ENCODE measurements around the gene TRIM49D2. TPM values are rescaled to one million over a fixed set of nuclear protein-coding genes. Genes with fewer than 3 reads are reported as not detected.
"Not testable (repeated sequence)": the region's sequence is repeated elsewhere in the genome, so short reads cannot be mapped to it uniquely, and the experiment has no call there.

Gene TRIM49D2, protein sequence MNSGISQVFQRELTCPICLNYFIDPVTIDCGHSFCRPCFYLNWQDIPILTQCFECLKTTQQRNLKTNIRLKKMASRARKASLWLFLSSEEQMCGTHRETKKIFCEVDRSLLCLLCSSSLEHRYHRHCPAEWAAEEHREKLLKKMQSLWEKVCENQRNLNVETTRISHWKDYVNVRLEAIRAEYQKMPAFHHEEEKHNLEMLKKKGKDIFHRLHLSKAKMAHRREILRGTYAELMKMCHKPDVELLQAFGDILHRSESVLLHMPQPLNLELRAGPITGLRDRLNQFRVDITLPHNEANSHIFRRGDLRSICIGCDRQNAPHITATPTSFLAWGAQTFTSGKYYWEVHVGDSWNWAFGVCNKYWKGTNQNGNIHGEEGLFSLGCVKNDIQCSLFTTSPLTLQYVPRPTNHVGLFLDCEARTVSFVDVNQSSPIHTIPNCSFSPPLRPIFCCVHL
- not detected for total RNA-seq (2021; ENCODE audit: unreplicated experiment)
- polyA plus RNA-seq (2012; ENCODE audit: insufficient read length) = not detected
- Bru-seq, nascent RNA = not detected
- BruChase-seq, experiment 1, labeled RNA remaining after a 2-hour chase = not detected
- not detected for BruChase-seq, experiment 2, labeled RNA remaining after a 6-hour chase
- long read RNA-seq = 0 reads

DNA sequence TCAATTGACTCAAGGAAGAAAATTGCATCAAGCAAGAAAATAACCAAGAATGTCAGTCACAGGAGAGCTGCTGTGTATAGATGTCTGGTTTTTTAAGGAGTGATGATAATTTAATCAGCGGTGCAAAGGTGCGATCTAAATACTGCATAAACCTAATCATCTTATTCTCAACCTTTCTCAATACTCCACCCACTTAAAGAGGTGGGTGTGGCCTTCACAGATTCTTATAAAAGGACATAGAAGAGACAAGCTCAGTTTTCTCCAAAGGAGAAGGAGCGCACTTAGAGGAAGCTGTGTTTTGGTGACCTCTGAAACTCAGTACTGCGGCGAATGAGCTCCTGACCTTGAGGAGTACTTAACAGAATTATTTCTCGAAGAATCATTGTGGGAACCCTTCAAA lies at the start of gene TRIM49D2:
Gene TRIM49D2 (plus strand): TSS at position 301 of the 400 bp plus-strand sequence. CDS start 2,698 bp downstream, outside the sequence.
- H3K27me3 ChIP-seq (ENCODE audit: control insufficient read depth, insufficient read depth, low read length); H3K36me3 ChIP-seq (ENCODE audit: control insufficient read depth, insufficient read depth, low read length); H3K9me3 ChIP-seq (ENCODE audit: control insufficient read depth, insufficient read depth, low read depth, low read length); DNase-seq (ENCODE audit: low read depth, low spot score); H3K4me3 ChIP-seq (ENCODE audit: low read depth in 2 of 2, low read length in 2 of 2); POLR2A ChIA-PET; BruUV-seq (replicated peaks); in situ Hi-C loops (cut with HindIII; ENCODE audit: low pct_unique_long_range_greater_than_20kb, low sequenced_read_pairs); ATAC-seq; H3K4me1 ChIP-seq (ENCODE audit: control insufficient read depth, insufficient read depth, low read length); intact Hi-C loops (cut with micrococcal nuclease; ENCODE audit: unreplicated experiment); CTCF ChIA-PET; H3K27ac ChIP-seq (ENCODE audit: low read length): not testable (repeated sequence)

DNA sequence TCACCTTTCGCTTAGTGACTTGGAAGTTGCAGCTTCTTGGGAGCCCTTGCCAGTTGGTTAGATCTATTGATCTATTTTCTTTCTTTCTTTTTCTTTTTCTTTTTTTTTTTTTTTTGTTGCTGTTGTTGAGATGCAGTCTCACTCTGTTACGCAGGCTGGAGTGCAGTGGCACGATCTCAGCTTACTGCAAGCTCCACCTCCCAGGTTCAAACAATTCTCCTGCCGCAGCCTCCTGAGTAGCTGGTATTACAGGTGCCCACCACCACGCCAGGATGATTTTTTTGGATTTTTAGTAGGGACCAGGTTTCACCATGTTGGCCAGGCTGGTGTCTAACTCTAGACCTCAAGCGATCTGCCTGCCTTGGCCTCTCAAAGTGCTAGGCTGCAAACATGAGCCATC lies 46.4 kb upstream of the TRIM49D2 start:
- BruUV-seq (replicated peaks); intact Hi-C loops (cut with micrococcal nuclease; ENCODE audit: unreplicated experiment); H3K4me1 ChIP-seq (ENCODE audit: control insufficient read depth, insufficient read depth, low read length); H3K36me3 ChIP-seq (ENCODE audit: control insufficient read depth, insufficient read depth, low read length); in situ Hi-C loops (cut with HindIII; ENCODE audit: low pct_unique_long_range_greater_than_20kb, low sequenced_read_pairs); H3K4me3 ChIP-seq (ENCODE audit: low read depth in 2 of 2, low read length in 2 of 2); POLR2A ChIA-PET; DNase-seq (ENCODE audit: low read depth, low spot score); H3K27ac ChIP-seq (ENCODE audit: low read length); CTCF ChIA-PET; H3K27me3 ChIP-seq (ENCODE audit: control insufficient read depth, insufficient read depth, low read length); H3K9me3 ChIP-seq (ENCODE audit: control insufficient read depth, insufficient read depth, low read depth, low read length); ATAC-seq: not testable (repeated sequence)

DNA sequence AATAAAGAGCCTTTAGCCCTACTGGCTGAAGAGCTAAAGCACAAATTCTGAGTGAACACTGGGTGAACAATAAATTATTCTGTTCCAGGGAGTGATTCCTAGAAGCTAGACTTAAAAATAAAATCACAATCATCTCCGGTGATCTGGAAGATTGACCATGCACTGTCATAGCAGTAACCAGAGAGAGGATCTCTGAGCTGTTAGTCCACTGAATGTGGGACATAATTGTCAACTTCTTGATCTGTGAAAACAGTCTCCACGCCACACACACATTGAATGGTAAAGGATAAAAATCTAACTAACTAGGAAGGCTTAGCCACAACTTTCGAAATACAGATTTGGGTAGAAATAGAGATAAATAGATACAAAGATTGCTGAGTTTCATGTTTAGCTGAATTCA lies 30.6 kb upstream of the TRIM49D2 start:
- BruUV-seq (replicated peaks); DNase-seq (ENCODE audit: low read depth, low spot score); POLR2A ChIA-PET; ATAC-seq; H3K4me3 ChIP-seq (ENCODE audit: low read depth in 2 of 2, low read length in 2 of 2); H3K27ac ChIP-seq (ENCODE audit: low read length); H3K9me3 ChIP-seq (ENCODE audit: control insufficient read depth, insufficient read depth, low read depth, low read length); CTCF ChIA-PET; H3K27me3 ChIP-seq (ENCODE audit: control insufficient read depth, insufficient read depth, low read length); H3K36me3 ChIP-seq (ENCODE audit: control insufficient read depth, insufficient read depth, low read length); in situ Hi-C loops (cut with HindIII; ENCODE audit: low pct_unique_long_range_greater_than_20kb, low sequenced_read_pairs); intact Hi-C loops (cut with micrococcal nuclease; ENCODE audit: unreplicated experiment); H3K4me1 ChIP-seq (ENCODE audit: control insufficient read depth, insufficient read depth, low read length): not testable (repeated sequence)

DNA sequence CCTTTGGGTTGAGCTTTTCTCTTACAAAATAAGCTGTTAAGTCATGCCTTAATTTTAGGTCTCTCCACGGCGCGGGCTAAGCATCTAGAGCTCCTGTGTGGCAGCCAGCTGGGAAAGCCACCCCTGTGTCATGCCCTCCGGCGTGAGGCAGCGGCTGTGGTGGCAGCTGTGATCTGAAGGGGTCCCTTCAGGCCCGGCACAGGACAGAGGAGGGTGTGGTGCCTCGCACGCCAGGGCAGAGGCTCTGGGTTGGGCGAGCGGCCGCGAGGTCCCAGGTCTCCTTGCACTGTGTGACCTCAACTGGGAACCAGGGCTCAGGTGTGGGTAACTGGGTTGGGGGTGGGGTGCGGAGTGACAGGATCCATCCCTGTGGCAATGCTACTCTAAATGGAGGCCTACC lies 23.1 kb upstream of the TRIM49D2 start:
- DNase-seq (ENCODE audit: low read depth, low spot score); BruUV-seq (replicated peaks); H3K9me3 ChIP-seq (ENCODE audit: control insufficient read depth, insufficient read depth, low read depth, low read length); CTCF ChIA-PET; intact Hi-C loops (cut with micrococcal nuclease; ENCODE audit: unreplicated experiment); H3K4me1 ChIP-seq (ENCODE audit: control insufficient read depth, insufficient read depth, low read length); H3K4me3 ChIP-seq (ENCODE audit: low read depth in 2 of 2, low read length in 2 of 2); POLR2A ChIA-PET; ATAC-seq; H3K36me3 ChIP-seq (ENCODE audit: control insufficient read depth, insufficient read depth, low read length); H3K27me3 ChIP-seq (ENCODE audit: control insufficient read depth, insufficient read depth, low read length); H3K27ac ChIP-seq (ENCODE audit: low read length); in situ Hi-C loops (cut with HindIII; ENCODE audit: low pct_unique_long_range_greater_than_20kb, low sequenced_read_pairs): not testable (repeated sequence)

DNA sequence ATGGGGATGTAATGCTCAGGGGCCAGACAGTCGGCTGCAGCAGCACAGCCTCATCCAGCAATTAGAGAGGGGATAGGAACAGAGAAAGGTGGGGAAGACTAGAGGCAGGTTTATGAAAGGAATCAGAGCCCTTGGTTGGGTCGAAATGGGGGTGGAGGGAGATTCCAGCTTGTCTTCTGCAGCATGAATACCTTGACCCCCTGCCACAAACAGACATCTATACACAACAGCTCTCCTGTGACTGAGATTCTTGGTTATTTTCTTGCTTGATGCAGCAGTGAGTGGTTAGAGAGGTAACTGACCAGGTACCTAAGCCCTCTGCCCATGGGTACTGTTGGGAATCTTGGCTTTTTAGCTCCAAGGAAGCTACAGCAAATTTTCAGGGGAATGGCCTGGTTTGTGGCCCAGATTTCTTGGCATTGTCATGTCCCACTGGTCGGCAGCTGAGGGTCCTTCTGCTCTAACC lies 1.6 kb upstream of the TRIM49D2 start, which contains the start of gene TRIM49D1:
Gene TRIM49D1 (minus strand): TSS at position 51 of the 466 bp plus-strand sequence. CDS start 4,535 bp downstream, outside the sequence.
- H3K9me3 ChIP-seq (ENCODE audit: control insufficient read depth, insufficient read depth, low read depth, low read length) = no peaks in the 10 kb centered on the region
- no peak for ATAC-seq
- TF ChIP-seq, protein P1, sequence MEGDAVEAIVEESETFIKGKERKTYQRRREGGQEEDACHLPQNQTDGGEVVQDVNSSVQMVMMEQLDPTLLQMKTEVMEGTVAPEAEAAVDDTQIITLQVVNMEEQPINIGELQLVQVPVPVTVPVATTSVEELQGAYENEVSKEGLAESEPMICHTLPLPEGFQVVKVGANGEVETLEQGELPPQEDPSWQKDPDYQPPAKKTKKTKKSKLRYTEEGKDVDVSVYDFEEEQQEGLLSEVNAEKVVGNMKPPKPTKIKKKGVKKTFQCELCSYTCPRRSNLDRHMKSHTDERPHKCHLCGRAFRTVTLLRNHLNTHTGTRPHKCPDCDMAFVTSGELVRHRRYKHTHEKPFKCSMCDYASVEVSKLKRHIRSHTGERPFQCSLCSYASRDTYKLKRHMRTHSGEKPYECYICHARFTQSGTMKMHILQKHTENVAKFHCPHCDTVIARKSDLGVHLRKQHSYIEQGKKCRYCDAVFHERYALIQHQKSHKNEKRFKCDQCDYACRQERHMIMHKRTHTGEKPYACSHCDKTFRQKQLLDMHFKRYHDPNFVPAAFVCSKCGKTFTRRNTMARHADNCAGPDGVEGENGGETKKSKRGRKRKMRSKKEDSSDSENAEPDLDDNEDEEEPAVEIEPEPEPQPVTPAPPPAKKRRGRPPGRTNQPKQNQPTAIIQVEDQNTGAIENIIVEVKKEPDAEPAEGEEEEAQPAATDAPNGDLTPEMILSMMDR (IDR thresholded peaks at IDR 0.05) = no peak
- TF ChIP-seq TCF7L2 (IDR thresholded peaks at IDR 0.05; ENCODE audit: low read depth, low read length) = no peak
- no peak for TF ChIP-seq POLR2AphosphoS5 (IDR thresholded peaks at IDR 0.05; ENCODE audit: low read depth, low read length)
- TF ChIP-seq, protein P2, sequence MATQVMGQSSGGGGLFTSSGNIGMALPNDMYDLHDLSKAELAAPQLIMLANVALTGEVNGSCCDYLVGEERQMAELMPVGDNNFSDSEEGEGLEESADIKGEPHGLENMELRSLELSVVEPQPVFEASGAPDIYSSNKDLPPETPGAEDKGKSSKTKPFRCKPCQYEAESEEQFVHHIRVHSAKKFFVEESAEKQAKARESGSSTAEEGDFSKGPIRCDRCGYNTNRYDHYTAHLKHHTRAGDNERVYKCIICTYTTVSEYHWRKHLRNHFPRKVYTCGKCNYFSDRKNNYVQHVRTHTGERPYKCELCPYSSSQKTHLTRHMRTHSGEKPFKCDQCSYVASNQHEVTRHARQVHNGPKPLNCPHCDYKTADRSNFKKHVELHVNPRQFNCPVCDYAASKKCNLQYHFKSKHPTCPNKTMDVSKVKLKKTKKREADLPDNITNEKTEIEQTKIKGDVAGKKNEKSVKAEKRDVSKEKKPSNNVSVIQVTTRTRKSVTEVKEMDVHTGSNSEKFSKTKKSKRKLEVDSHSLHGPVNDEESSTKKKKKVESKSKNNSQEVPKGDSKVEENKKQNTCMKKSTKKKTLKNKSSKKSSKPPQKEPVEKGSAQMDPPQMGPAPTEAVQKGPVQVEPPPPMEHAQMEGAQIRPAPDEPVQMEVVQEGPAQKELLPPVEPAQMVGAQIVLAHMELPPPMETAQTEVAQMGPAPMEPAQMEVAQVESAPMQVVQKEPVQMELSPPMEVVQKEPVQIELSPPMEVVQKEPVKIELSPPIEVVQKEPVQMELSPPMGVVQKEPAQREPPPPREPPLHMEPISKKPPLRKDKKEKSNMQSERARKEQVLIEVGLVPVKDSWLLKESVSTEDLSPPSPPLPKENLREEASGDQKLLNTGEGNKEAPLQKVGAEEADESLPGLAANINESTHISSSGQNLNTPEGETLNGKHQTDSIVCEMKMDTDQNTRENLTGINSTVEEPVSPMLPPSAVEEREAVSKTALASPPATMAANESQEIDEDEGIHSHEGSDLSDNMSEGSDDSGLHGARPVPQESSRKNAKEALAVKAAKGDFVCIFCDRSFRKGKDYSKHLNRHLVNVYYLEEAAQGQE (IDR thresholded peaks at IDR 0.05; ENCODE audit: insufficient read depth in 1 of 2, low read depth in 2 of 2, low read length in 1 of 2) = no peak
- no peak for TF ChIP-seq SIN3A (IDR thresholded peaks at IDR 0.05; ENCODE audit: borderline replicate concordance, insufficient read depth, low read depth, low read length)
- H3K4me3 ChIP-seq (ENCODE audit: low read depth in 2 of 2, low read length in 2 of 2) = no peak within 1 kb of the TSS
- DNase-seq (ENCODE audit: low read depth, low spot score) = no peak
- ChIA-PET CTCF (no interaction called here), POLR2A (no interaction called here)
- in situ Hi-C loops (cut with HindIII; ENCODE audit: low pct_unique_long_range_greater_than_20kb, low sequenced_read_pairs) (no loop called here), intact Hi-C loops (cut with micrococcal nuclease; ENCODE audit: unreplicated experiment) (no loop called here)
- no peak within 1 kb of the TSS for H3K27ac ChIP-seq (ENCODE audit: low read length)
- H3K4me1 ChIP-seq (ENCODE audit: control insufficient read depth, insufficient read depth, low read length) = no peaks in the 10 kb centered on the region
- H3K27me3 ChIP-seq (ENCODE audit: control insufficient read depth, insufficient read depth, low read length) = no peaks in the 10 kb centered on the region
- no TSS peak for BruUV-seq (replicated peaks)
- no peaks in the 10 kb centered on the region for H3K36me3 ChIP-seq (ENCODE audit: control insufficient read depth, insufficient read depth, low read length)
